T-helper 2 cell (primary cell): ENCODE measurements around the gene CEP43.
A peak's percentile ranks its signal among the peaks of the same experiment; 100 is the strongest.

Experiments
- DNase-seq, 5 experiments: peaks; one replicate each; pipeline versions ENCODE4 v3.0.0 to v3.0.0-alpha.2; 2012 to 2022

Gene CEP43

GRCh38 chr6:167013067-167013466, 13.9 kb downstream of the CEP43 start:
- no peak for DNase-seq

DNA sequence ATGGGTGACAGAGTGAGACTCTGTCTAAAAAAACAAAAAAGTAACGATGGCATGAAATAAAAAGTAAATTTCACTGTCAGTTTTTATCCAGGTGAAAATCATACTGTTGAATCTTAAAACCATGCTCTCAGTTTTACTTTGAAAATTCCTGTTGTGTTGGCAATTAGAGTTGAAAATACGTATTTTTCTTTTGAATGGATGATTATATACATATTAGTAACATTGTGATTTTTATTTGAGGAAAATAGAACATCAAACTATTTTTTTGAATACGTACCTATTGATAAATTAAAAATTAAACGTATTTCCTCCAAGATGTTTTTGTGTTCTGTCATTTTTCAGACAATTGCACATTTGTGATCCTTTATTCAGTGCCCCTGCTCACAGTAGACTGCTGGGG, 14.7 kb downstream of the CEP43 start:
- no peak for DNase-seq

DNA sequence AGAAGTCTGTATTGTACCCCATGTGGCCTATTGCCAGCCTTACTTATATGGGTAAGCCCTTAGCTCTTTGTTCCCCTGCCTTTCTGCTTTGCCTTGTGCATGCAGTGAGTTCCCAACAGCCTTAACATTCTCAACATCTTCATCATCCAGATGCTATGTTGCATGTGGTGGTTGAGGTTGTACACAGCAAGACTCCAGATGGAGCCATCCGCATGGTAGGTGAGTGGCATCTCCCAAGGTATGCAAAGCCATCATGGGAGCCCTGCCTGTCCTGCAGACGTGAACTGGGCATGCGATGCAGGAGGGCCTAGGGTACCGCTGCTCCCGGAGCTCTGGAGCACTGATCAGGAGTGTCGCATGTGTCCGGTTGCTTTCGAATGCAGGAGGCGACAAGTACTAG, 16.1 kb downstream of the CEP43 start:
- DNase-seq: no peak

- DNase-seq: no peak
Observed at GRCh38 chr6:167020206-167020605, 21.0 kb downstream of the CEP43 start.

- DNase-seq: no peak
Observed at GRCh38 chr6:167027308-167027707, 28.1 kb downstream of the CEP43 start.

- no peak for DNase-seq
Observed at GRCh38 chr6:167027772-167028171, 28.6 kb downstream of the CEP43 start.

- no peak for DNase-seq
Observed at GRCh38 chr6:167030222-167031072, 31.2 kb downstream of the CEP43 start.

DNA sequence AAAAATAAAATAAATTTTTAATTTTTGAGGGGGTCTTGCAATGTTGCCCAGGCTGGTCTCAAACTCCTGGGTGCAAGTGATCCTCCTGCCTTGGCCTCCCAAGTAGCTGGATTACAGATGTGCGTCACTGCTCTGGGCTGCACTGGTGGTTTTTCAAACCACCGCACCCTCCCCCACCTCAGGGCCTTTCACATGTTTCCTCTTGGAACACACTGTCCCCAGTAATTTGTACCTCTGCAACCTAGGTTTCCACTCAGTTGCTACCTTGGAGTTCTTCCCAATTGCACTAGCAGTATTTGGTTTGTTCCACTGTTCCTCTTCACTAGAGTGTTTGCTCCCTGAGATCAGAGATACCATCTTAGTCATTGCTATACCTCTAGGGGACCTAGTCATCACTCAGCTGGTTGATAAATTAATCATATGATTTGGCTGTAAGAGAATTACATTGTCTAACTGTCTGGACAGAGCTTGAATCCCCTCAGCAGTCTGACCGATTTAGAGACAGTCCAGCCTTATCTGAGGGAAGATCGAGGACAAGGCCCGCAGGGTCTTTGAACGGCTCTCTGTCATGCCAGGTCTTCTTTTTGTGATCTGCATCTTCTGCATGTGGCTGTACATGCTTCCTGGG, 32.0 kb downstream of the CEP43 start:
- peak in 1 of 5 experiments; percentile 19 for DNase-seq

DNA sequence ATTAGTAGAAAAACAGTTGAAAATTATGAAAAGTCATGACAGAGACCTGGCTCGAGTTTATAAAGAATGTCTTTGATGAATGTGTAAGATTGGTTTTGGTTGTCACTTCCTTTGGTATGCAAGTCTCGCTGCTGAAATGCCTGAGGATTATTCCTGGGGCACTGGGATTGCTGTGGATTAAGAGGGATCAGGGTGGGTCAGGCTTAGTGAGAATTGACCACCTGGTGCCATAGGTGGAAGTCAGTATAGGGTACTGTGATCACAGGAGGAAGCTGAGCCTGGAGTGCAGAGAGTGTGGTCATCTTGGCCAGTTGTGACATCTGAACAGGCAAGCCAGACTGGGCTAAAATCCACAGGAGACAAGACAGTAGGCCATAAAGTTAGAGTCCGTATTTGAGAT, 34.9 kb downstream of the CEP43 start:
- DNase-seq: no peak

DNA sequence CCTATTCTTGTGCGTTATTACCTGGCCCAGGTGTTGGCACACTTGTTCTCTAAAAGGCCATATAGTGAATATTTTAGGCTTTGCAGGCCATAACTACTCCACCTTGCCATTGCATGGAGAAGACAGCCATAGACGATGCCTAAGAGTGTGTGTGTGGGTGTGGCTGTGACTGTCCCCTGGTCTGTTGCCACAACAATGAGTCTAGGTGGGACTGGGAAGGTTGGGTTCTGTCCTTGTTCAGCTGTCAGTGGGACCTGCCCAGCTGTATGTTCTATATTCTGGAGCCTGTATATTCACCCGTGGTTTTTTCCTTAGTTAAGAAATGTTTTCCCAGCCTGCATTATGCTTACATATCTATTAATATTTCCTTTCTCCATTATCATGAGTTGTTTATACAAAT, 38.6 kb downstream of the CEP43 start:
- DNase-seq: no peak

DNA sequence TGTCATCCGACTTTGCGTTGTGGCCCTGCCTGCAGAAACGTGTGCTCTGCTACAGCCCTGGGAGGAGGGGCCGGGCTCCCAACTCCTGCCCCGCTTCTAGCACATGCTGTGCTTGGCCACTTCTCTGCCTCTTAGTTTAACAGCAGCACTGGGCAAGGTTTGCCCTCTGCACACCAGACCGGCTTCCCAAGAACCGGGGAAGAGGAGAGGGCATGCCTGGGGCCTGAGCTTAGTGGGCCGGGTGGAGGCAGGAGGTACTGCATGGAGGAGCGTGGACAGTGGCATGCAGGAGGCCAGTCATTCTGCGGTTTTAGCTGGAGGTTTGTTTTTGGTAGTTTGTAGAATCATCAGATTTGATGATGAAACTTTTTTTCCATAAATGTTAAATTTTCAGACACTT, 45.5 kb downstream of the CEP43 start:
- DNase-seq: no peak

DNA sequence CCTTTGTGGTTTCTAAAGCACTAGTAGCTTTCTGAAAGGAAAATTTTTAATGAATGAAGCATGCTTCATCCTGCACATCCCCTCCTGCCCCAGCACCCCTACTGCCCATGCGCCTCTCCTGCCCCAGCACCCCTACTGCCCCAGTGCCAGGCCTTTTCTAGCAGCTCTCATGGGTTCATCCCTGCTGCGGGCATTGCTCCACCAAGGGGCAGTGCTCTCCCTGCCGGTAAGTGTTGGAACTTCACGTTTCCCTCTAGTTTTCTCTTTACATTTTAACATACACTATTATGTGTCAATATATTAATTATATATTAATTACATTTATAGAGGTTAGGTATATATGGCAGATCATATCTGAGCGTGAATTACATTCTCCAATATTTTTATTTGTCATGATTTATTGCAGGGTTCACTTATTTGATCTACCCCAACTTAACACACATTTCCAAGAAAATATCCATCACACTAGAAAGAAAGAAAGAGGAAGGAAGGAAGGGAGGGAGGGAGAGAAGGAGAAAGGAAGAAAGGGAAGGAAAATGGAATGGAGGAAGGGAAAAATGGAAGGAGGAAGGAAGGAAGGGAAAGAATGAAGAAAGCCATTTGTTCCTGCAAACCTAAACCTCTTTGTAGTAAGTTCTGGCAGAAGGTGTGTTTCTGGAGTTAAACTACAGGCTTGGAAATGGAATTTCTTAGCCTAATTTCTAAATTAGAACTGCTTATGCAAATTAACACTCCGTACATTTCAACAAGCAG, 46.8 kb downstream of the CEP43 start:
- no peak for DNase-seq

DNA sequence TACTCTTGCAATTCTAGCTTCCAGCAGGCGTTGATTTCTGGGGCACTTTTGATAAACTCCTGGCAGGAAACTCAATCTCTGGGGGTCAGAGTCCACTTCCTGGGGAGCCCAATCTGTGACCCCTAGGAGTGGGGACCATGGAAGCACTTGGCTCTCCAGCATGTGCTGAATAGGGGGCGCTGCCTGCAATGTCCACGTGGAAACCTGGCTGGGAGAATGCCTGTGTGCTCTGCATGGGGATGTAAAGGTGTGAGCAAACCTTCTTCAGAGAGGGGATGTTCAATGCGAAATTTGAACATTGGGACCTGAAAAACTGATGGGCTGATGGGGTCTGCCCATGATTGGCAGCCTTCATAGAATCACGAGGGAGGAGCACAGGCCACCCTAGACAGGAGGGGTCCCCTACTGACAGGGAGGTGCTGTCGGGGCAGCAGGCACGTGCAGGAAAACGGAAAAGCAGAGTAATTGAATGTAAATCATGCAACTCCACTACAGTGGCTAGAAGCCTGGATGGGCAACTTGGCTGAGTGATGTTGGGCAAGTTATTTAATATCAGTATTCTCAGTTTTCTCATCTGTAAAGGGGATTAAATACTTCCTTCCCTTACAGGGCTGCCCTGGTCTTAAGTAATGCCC, 47.8 kb downstream of the CEP43 start:
- no peak for DNase-seq

GRCh38 chr6:167047554-167047953, 48.4 kb downstream of the CEP43 start:
- DNase-seq: peak in 3 of 5 experiments; percentile 36 to 87 (median 56)
